ENCODE results near the gene CCDC148.

The CCDC148 gene

GRCh38 chr2:158204741-158205165 is 251.8 kb downstream of the CCDC148 start:
- DNase-seq, result no peak

- no peak for DNase-seq
Measured at GRCh38 chr2:158202161-158202815, 254.3 kb downstream of the CCDC148 start.

GRCh38 chr2:158199928-158200650 is 256.5 kb downstream of the CCDC148 start:
- DNase-seq, result no peak

GRCh38 chr2:158197940-158198339 is 258.6 kb downstream of the CCDC148 start:
- DNase-seq, result no peak

GRCh38 chr2:158194229-158194628 is 262.3 kb downstream of the CCDC148 start:
- DNase-seq, result peak; percentile 24

- DNase-seq, result no peak
Measured at GRCh38 chr2:158192515-158193443, 263.8 kb downstream of the CCDC148 start.

- no peak for DNase-seq
Measured at GRCh38 chr2:158191076-158191895, 265.3 kb downstream of the CCDC148 start.

GRCh38 chr2:158189526-158189925 is 267.0 kb downstream of the CCDC148 start:
- DNase-seq, result no peak

- no peak for DNase-seq
Measured at GRCh38 chr2:158187908-158188307, 268.6 kb downstream of the CCDC148 start.

- DNase-seq, result no peak
Measured at GRCh38 chr2:158184556-158185343, 271.8 kb downstream of the CCDC148 start.

GRCh38 chr2:158184001-158184400 is 272.6 kb downstream of the CCDC148 start:
- no peak for DNase-seq

- no peak for DNase-seq
Measured at GRCh38 chr2:158182676-158183295, 273.8 kb downstream of the CCDC148 start.

GRCh38 chr2:158181171-158181570 is 275.4 kb downstream of the CCDC148 start:
- DNase-seq, result no peak

- no peak for DNase-seq
Measured at GRCh38 chr2:158179660-158180059, 276.9 kb downstream of the CCDC148 start.

- DNase-seq, result no peak
Measured at GRCh38 chr2:158178646-158179045, 277.9 kb downstream of the CCDC148 start.

- DNase-seq, result no peak
Measured at GRCh38 chr2:158174956-158175355, 281.6 kb downstream of the CCDC148 start.

GRCh38 chr2:158174495-158174894 is 282.1 kb downstream of the CCDC148 start:
- no peak for DNase-seq

GRCh38 chr2:158172719-158173118 is 283.8 kb downstream of the CCDC148 start:
- DNase-seq, result peak; percentile 17

GRCh38 chr2:158154596-158154995 is 302.0 kb downstream of the CCDC148 start:
- DNase-seq, result no peak

- DNase-seq, result no peak
Measured at GRCh38 chr2:158153270-158154015, 303.1 kb downstream of the CCDC148 start.
